T-helper 9 cell (primary cell): ENCODE data around the gene MYOG.

Experiments
- DNase-seq: peaks from one replicate; pipeline ENCODE4 v3.0.0-alpha.2; 2020

Gene MYOG

GRCh38 chr1:203069030-203069747, 16.6 kb downstream of the MYOG start:
- no peak for DNase-seq

- DNase-seq, result no peak
Observed at GRCh38 chr1:203066965-203067364, 18.8 kb downstream of the MYOG start.

DNA sequence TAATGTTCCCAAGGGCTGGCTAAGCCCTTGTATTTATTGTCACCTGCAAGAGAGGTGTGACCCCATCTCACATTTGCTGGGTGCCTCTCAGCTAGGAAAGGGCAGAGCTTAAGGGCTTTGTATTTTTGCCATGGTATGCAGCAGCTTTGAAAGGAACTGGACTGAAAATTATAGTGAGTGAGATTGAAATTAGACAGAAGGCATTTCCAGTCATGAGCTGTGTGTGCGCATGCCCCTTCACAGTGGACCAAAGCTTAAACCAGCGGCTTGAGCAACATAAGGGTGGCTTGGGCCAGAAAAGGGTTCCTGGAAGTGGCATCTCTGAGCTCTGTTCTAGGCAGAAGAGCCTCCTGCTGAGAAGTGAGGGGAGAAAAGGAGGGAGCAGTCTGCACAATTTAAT, 19.8 kb downstream of the MYOG start:
- no peak for DNase-seq

DNA sequence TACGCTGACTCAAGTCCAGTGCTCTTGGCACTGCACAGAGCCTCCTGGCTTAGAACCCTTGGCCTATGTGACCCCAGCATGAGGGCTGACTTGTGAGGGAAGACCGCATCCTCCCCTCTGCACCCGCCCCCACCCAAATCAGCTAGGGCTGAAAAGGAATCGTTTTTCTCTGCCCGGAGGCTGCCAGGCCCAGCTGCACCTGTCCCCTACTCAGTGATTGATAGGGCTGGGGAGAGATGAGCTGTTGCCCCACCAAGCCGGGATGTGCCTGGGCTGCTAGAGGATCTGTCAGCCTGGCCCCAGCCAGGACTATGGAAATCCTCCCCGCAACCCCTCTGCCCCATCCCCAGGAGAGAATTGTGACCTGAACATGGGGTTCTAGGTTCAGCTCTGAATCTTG, 20.6 kb downstream of the MYOG start:
- DNase-seq, result no peak

DNA sequence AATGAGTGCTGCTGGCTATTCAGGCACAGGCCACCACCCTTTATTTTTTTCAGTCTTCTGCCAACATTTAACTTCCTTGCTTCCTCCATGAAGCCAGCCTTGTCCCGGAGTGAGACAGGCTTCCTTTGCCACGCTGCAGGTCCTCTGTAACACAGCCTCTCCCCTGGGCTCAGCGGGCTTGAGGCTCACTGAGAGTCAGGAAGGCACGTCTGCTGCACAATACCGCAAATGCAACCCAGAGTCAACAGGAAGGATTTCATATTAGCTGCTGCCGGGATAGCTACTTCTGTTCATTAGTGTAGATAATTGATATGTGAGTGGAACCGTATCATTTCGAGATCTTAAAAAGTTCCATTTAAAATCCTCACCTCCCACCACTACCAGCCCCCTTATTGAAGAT, 22.5 kb downstream of the MYOG start:
- no peak for DNase-seq

- no peak for DNase-seq
Observed at GRCh38 chr1:203060115-203060514, 25.7 kb downstream of the MYOG start.

GRCh38 chr1:203059485-203059884, 26.3 kb downstream of the MYOG start:
- no peak for DNase-seq

DNA sequence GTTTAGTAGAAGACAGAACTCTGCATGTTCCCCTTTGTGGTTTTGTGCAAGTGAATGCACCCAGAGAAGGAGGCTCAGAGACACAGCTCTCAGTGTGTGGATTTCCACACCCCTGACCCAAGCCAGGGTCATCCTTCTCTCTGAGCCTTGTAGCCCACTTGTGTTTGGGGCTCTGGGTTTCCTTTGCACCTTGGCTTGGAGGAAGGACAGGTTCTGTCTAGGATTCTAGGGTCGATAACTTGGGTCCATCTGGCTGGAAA, 27.2 kb downstream of the MYOG start:
- DNase-seq, result no peak

GRCh38 chr1:203057911-203058675, 27.7 kb downstream of the MYOG start:
- DNase-seq, result no peak

DNA sequence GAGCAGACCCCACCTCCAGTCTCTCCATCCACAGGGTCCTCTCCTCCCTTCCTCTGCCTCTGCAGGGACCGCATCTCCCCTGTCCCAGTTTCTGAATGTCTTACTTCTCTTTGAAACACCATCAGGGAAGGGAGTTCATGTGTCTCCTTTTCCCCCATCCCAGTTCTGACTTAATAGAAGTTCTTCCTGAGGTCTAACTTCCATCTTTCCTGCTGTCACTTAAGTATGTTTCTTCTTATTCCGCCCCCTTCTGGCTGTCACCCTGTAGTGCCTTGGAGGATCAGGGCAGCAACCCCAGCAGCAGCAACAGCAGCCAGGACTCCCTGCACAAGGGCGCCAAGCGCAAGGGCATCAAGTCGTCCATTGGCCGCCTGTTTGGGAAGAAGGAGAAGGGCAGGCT, 29.3 kb downstream of the MYOG start:
- DNase-seq, result no peak

DNA sequence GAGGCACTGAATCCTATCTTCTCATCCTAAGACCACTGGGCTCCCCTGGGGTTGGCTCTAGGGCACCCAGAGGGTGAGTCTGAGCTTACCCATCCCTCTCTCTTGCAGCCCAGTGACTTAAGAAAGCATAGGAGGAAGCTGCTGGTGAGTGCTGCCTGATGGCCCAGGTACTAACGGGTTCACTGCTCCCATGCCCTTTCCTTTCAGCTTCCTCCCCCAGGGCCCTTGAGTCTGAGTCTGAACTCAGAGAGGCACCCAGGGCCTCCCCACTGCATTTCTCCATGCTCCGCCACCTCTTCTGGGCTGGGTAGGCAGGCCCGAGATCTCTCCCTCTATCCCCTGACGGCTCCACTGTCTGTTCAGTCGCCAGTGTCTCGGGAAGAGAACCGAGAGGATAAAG, 29.8 kb downstream of the MYOG start:
- DNase-seq, result no peak

DNA sequence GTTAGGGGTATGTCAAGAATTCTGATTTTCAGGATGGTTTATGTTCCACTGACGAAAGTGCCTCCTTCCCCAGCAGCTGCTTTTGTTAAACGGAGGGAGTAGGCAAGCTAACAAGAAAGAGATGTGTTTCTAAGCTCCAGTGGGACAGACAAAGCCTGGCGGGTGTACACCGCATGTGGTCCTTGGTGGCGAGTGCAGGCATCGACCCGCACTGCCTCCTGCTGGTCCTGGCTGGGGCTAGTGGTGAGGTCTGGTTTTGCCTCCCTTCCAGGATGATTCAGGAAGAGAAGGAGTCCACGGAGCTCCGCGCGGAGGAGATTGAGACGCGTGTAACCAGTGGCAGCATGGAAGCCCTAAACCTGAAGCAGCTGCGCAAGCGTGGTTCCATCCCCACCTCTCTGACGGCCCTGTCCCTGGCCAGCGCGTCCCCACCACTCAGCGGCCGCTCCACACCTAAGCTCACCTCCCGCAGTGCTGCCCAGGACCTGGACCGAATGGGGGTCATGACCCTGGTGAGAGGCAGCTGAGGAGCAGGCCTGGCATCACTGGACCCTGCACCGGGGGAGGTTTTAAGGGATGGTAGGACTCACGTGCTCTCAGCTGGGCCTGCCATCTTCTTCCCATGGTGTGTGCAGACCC, 30.5 kb downstream of the MYOG start:
- DNase-seq, result no peak

DNA sequence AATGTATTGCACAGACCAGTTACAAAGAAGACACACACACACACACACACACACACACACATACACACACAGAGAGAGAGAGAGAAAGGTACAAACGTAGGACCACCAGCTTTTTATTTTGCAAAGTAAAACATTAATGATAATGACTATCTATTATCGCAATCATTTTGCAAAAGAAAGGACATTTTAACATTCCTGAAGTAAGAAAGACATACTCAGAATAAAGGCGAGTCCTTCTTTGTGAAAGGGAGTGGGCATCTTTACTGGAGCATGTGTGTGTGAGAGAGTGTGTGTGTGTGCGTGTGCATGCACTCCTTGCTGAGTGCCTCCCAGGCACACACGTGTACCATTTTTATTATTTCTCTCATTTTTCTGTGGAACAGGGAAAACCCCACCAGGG, 31.2 kb downstream of the MYOG start:
- DNase-seq, result no peak

GRCh38 chr1:203054184-203054583, 31.6 kb downstream of the MYOG start:
- no peak for DNase-seq

- no peak for DNase-seq
Observed at GRCh38 chr1:203052601-203053000, 33.2 kb downstream of the MYOG start.

DNA sequence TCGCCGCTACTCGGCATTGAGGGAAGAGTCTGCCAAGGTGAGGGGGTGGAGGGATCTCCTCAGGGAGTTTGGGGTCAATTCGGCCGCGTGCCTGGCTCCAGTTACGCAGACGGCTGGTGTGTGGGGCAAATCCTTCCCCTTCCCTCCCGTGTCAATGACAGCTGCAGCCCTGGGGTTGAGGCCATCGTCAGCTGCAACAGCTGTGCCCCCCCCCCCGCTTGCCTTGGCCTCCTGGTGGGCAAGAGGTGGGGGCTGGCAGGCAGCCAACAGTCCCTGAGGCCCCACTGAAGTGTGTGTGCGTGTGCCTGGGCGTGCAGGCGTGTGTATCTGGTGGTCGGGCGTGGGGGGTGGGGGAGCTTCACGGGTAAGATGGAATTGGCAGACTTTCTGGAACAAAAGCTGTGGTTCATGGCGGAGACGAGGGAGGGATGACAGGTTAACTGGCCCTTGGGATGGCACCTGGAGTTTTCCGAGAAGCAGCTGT, 33.9 kb downstream of the MYOG start:
- DNase-seq, result no peak

GRCh38 chr1:203050826-203051225, 35.0 kb downstream of the MYOG start:
- DNase-seq, result no peak

- DNase-seq, result no peak
Observed at GRCh38 chr1:203049576-203050180, 36.1 kb downstream of the MYOG start.

DNA sequence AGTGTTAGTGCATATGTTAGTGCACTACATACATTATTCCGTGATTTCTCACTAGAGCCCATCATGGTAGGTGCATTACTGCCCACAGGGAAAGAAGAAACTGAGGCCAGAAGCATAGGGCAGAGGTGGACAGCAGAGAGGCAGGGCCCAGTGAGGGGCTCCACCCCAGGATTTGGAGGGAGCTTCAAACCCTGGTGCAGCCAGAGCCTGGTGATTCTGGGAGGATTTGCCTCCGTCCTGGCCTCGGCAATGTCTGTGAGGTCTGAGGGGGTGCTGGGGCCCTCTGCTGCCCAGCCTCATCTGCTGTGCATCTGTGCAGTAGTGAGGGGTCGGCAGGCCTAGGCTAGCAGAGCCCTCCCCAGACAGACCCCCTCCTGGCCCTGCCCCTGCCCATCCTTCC, 36.7 kb downstream of the MYOG start:
- DNase-seq, result no peak

- DNase-seq, result no peak
Observed at GRCh38 chr1:203048555-203049051, 37.2 kb downstream of the MYOG start.

DNA sequence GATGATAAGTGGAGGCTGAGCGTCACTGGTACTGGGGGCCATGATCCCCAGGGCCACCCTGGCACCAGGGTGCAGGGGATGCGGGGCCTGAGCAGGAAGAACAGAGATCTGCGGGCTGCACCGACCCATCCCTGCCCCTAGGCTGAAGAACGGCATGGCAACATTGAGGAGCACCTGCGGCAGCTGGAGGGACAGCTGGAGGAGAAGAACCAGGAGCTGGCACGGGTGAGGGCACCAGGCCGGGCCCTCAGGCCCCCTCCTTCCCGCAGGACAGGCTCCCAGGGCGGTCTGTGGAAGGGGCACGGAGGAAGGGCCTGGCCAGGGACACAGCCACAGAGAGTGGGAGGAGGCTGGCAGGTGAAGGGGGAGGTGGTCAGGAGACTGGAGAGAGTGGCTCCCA, 37.7 kb downstream of the MYOG start:
- DNase-seq, result no peak

GRCh38 chr1:203046984-203047630, 38.7 kb downstream of the MYOG start:
- no peak for DNase-seq
